ENCODE measurements around the gene ENOX2.

ENOX2 gene

GRCh38 chrX:130625386-130625785 lies 277.6 kb downstream of the ENOX2 start:
- H3K4me3 ChIP-seq (ENCODE audit: low read length): no peak overlapping the region
- no peak for TF ChIP-seq CTCF (IDR thresholded peaks at IDR 0.05; ENCODE audit: insufficient read depth, low read depth, low read length, missing control alignments)
- DNase-seq (ENCODE audit: low read depth): no peak

GRCh38 chrX:130623518-130623917 lies 279.5 kb downstream of the ENOX2 start:
- TF ChIP-seq CTCF (IDR thresholded peaks at IDR 0.05; ENCODE audit: insufficient read depth, low read depth, low read length, missing control alignments): no peak
- no peak for DNase-seq (ENCODE audit: low read depth)
- no peak overlapping the region for H3K4me3 ChIP-seq (ENCODE audit: low read length)

GRCh38 chrX:130615941-130616340 lies 287.1 kb downstream of the ENOX2 start:
- no peak overlapping the region for H3K4me3 ChIP-seq (ENCODE audit: low read length)
- TF ChIP-seq CTCF (IDR thresholded peaks at IDR 0.05; ENCODE audit: insufficient read depth, low read depth, low read length, missing control alignments): no peak
- DNase-seq (ENCODE audit: low read depth): no peak

GRCh38 chrX:130607431-130607830 lies 295.6 kb downstream of the ENOX2 start:
- no peak for TF ChIP-seq CTCF (IDR thresholded peaks at IDR 0.05; ENCODE audit: insufficient read depth, low read depth, low read length, missing control alignments)
- H3K4me3 ChIP-seq (ENCODE audit: low read length): no peak overlapping the region

GRCh38 chrX:130606425-130606824 lies 296.6 kb downstream of the ENOX2 start:
- no peak for DNase-seq (ENCODE audit: low read depth)
- no peak for TF ChIP-seq CTCF (IDR thresholded peaks at IDR 0.05; ENCODE audit: insufficient read depth, low read depth, low read length, missing control alignments)
- no peak overlapping the region for H3K4me3 ChIP-seq (ENCODE audit: low read length)

More at GRCh38 chrX:130607431-130607830, 295.6 kb downstream of the ENOX2 start:
- DNase-seq (ENCODE audit: low read depth): no peak

- no peak for DNase-seq (ENCODE audit: low read depth)
- TF ChIP-seq CTCF (IDR thresholded peaks at IDR 0.05; ENCODE audit: insufficient read depth, low read depth, low read length, missing control alignments): no peak
- H3K4me3 ChIP-seq (ENCODE audit: low read length): no peak overlapping the region
These were observed 298.1 kb downstream of the ENOX2 start for GRCh38 chrX:130604882-130605281.

- no peak for TF ChIP-seq CTCF (IDR thresholded peaks at IDR 0.05; ENCODE audit: insufficient read depth, low read depth, low read length, missing control alignments)
- H3K4me3 ChIP-seq (ENCODE audit: low read length): no peak overlapping the region
- peak; percentile 1 for DNase-seq (ENCODE audit: low read depth)
These were observed 308.5 kb downstream of the ENOX2 start for GRCh38 chrX:130594453-130594916.
